ENCODE data around the gene ZNF697. TPM values are rescaled to one million over a fixed set of nuclear protein-coding genes. Genes with fewer than 3 reads are reported as not detected.

Gene ZNF697
- total and polyA plus RNA-seq, 2 of the 4 experiments (the other 2 are of a cell fraction): 6.2 to 10.2 TPM

DNA sequence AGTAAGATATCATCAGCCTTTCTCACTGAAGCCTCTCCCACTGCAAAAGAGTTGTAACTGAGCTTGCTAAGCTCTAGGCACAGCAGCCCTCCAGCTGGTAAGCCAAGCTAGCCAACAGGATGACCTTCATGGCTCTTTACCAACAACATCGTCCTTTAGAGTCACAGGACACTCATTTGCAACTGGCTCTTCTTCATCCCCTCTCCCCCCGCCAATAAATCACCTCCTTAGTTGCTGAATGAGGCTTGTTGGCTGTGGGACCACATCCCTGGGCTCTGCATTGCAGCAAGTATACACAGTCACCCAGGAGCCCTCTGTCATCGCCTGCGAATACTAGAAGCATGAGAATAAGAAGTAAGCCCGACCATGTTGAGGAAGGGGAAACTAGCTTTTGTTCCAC lies 16.0 kb upstream of the ZNF697 start:
- TF ChIP-seq MXI1 (IDR thresholded peaks at IDR 0.05; ENCODE audit: borderline replicate concordance, low read depth, low read length): no peak
- WGBS, 2 experiments (ENCODE audit: extremely low coverage in 2 of 2, insufficient read length in 1 of 2): 80% methylated on average over 1 of the region's 5 CpGs; no CpG with 5 or more reads in 1 of the 2 experiments
- Histone ChIP-seq H3K4me2 (ENCODE audit: low read depth, low read length) (no peak overlapping the region), H3K23ac (ENCODE audit: low read depth, low read length) (no peak overlapping the region), H3K14ac (replicated peaks; ENCODE audit: low read depth, low read length) (no peak overlapping the region), H3K36me3 (ENCODE audit: control insufficient read depth, insufficient read depth, low read length) (no peaks in the 10 kb centered on the region), H4K8ac (ENCODE audit: low read depth in 2 of 2, low read length in 2 of 2) (no peak overlapping the region), H3K27me3 (ENCODE audit: control insufficient read depth, insufficient read depth, low read length) (peaks cover 11% of the 10 kb centered on the region), H3K27ac (ENCODE audit: insufficient read depth, low read length) (no peak overlapping the region), H2AK9ac (replicated peaks; ENCODE audit: low read depth, low read length, poor library complexity) (no peak overlapping the region), H2AFZ (replicated peaks; ENCODE audit: low read length, poor library complexity) (no peak overlapping the region), H3K9me1 (ENCODE audit: insufficient read depth, low read length) (no peaks in the 10 kb centered on the region), H3K79me1 (ENCODE audit: low read depth in 1 of 2, low read length in 2 of 2) (no peaks in the 10 kb centered on the region), H2BK15ac (ENCODE audit: low read depth, low read length) (no peak overlapping the region), H4K91ac (ENCODE audit: insufficient read depth, low read depth, low read length) (no peak overlapping the region), H2AK5ac (ENCODE audit: low read depth, low read length) (no peak overlapping the region), H4K20me1 (ENCODE audit: insufficient read depth, low read length) (no peaks in the 10 kb centered on the region), H3K9me3 (ENCODE audit: control insufficient read depth, insufficient read depth, low read length) (no peaks in the 10 kb centered on the region), H3K4ac (ENCODE audit: low read depth, low read length) (no peak overlapping the region), H3K4me3 (ENCODE audit: insufficient read depth, low read depth, low read length) (no peak overlapping the region), H3K18ac (ENCODE audit: low read depth, low read length) (no peak overlapping the region), H2BK120ac (ENCODE audit: low read depth, low read length) (no peak overlapping the region), H4K5ac (ENCODE audit: low read depth, low read length) (no peak overlapping the region), H3K56ac (ENCODE audit: extremely low read depth, insufficient read depth, low read length) (no peak overlapping the region), H3K9ac (ENCODE audit: low read depth, low read length) (no peak overlapping the region), H3K4me1 (ENCODE audit: control insufficient read depth, insufficient read depth, low read length) (peaks cover 2% of the 10 kb centered on the region; the same call in 1 of the 2 replicates), H2BK5ac (ENCODE audit: low read depth, low read length, poor library complexity, severe bottlenecking) (no peak overlapping the region), H2BK20ac (ENCODE audit: low read depth, low read length) (no peak overlapping the region)
- in situ Hi-C loops (cut with MboI; ENCODE audit: low sequenced_read_pairs): loop anchor here (25.0 kb wide), 1 partner anchor 377 kb away; no protein-coding TSS in a partner anchor
- no peak for ATAC-seq (ENCODE audit: low read depth)
- ChIA-PET CTCF (interaction anchor here (0.9 to 1.4 kb wide), 3 partner anchors 10 to 53 kb away, joined by 3 to 5 read pairs (median 4); no protein-coding TSS in a partner anchor), POLR2A (ENCODE audit: unreplicated experiment) (interaction anchor here (0.5 kb wide), 1 partner anchor 1830 kb away, joined by 3 read pairs; no protein-coding TSS in a partner anchor)
- dilution Hi-C loops (cut with HindIII; ENCODE audit: low sequenced_read_pairs, unreplicated experiment): no loop called here
- no TSS peak for BruUV-seq (replicated peaks)
- DNase-seq: no peak
- intact Hi-C loops (cut with micrococcal nuclease): no loop called here

Data from IMR-90 (cell line).